ENCODE results near the gene TEKT2.

Gene TEKT2

DNA sequence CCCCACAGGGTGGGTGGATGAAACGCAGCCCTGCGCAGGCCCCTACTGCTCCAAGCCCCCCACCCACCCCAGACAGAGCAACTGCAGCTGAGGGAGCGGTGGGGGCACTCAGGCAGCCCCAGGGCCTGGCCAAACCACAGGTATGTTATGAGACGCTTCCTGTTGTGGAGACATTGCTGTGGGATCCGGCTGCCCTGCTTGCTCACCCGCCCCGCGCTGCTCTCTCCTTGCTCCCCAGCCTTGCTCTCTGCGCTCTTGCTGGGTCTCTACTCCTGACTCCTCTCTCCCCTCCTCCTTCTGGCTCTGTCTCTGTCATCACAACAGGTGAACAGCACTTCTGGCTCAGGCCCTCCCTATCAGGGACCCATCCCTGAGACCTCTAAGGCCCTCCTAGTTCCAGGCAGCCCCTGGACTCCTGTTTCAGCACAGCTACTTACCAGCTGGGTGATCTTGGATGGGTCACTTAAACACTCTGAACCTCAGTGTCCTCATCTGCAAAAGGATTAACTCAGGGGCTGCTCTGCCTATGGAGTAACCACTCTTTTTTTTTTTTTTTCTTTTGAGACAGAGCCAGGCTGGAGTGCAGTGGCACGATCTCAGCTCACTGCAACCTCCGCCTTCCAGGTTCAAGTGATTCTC lies 25.3 kb downstream of the TEKT2 start:
- DNase-seq = no peak

DNA sequence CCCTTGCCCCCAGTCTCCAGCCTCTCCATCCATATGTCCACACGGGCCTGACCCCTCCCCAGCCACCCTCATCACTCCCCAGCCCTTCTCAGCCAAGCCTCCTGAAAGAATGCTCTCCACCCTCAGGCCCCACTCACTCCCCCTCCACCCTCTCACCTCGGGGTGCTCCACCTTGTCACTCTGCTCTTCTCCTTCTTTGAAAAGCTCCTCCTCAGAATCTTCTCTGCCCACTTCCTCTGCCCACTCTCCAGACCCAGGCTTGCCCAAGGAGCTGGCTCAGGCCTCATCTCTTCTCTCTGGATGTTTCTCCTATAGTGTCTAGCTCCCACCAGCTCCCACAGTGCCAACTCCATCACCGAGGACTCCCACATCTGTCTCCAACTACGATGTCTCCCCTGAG lies 27.3 kb downstream of the TEKT2 start:
- no peak for DNase-seq

GRCh38 chr1:36112823-36113222 lies 28.9 kb downstream of the TEKT2 start:
- no peak for DNase-seq

GRCh38 chr1:36114371-36114770 lies 30.5 kb downstream of the TEKT2 start:
- no peak for DNase-seq

- no peak for DNase-seq
Observed at GRCh38 chr1:36115200-36115669, 31.3 kb downstream of the TEKT2 start.

- no peak for DNase-seq
Observed at GRCh38 chr1:36115931-36116330, 32.0 kb downstream of the TEKT2 start.

DNA sequence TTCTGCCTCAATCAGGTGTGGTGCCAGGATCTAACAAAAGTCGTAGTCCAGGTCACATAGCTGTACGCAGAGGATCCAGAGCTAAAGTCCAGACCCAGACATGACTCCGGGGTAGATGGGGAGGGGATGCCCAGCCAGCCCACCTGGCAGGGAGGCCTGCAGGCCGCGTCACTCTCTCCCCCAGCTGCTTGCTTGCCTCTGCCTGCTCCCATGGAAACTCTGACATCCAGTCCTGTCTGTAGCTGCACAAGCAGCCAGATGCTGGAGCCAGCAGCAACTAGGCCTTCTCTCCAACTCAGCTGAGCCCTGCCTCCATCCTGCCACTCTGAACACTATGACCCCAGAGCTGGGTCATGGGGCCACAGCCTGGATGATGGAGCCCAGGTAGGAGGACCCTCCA lies 33.0 kb downstream of the TEKT2 start:
- no peak for DNase-seq

DNA sequence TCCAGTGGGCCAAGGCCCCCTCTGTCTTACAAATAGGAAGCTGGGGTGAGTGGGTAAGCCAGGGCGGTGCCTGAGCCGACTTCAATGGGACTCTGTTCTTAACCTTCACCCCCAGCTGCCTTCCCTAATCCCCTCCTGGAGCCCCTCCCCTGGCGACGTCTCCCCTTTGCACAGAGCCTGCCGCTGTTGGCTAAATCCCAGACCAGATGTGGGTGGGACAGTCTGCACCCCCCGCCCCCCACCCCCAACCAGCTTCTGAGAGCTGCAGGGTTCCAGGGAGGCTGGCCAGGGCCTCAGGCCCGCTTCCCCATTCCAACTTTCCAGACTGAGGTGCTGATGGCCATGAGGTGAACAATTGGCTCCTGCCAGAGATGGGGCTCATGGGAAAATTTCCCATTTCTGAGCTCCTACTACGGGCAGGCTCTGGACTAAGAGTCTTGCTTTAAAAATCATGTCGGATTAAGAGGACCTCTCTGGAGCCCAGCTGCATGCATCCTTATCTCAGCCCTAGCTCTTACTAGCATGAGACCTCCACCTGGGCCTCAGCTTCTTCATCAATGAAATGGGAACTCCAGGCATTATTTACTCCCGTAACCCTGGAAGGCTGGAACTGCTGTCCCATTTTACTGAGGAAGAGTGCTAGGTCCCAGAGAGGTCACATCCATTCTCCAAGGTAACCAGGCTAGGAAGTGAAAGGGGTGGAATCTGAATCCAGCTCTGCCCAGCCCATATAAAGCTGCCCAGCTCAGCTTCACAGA lies 34.7 kb downstream of the TEKT2 start:
- no peak for DNase-seq

- no peak for DNase-seq
Observed at GRCh38 chr1:36119456-36119855, 35.6 kb downstream of the TEKT2 start.

DNA sequence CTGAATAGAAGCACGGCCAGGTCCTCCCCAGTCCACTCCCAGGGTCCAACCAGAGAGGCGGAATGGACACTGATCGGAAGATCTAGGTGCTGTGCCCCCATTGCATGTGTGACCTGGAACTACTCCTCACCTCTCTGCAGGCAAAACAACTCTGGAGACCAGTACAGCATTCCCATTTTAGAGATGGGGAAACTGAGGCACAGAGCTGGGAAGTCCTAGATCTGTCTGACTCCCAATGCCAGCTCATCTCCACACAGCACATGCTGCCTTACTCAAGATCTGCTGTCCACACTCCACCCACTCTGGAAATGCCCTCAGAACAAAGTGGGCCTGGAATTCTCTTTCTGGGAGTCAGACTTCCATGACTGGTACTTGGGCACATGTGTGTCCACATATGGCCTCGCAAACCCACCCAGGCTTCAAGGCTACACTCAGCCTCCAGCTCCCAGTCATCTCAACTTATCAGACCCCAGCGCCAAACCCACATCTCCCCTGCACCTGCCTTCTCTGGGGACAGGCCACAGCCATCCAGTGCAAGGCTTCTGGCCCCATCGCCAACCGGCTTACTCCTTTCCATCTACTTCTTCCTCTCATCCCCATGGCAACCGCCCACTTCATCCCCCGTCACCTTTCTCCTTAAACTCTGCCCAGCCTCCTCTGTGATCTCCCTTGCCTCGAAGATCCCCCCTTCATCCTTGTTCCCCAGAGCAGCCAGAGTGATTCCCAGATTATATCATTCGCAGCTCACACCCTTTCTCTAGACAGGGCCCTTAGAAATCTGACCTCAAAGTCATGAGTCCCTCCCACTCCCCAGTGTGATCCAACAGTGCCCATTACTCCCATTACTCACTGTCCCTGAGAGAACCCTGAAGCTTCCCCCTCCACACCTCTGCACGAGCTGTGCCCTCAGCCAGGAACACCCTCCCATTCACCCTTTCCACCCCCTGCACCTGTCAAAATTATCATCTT lies 38.5 kb downstream of the TEKT2 start:
- DNase-seq = no peak

GRCh38 chr1:36123356-36123755 lies 39.5 kb downstream of the TEKT2 start:
- no peak for DNase-seq

GRCh38 chr1:36124404-36125128 lies 40.7 kb downstream of the TEKT2 start:
- DNase-seq = no peak

- no peak for DNase-seq
Observed at GRCh38 chr1:36125129-36125991, 41.5 kb downstream of the TEKT2 start, which contains the start of gene COL8A2. Gene COL8A2, minus strand, starts transcription at chr1:36125222. Its CDS starts 24,980 bp downstream, at chr1:36100242.

DNA sequence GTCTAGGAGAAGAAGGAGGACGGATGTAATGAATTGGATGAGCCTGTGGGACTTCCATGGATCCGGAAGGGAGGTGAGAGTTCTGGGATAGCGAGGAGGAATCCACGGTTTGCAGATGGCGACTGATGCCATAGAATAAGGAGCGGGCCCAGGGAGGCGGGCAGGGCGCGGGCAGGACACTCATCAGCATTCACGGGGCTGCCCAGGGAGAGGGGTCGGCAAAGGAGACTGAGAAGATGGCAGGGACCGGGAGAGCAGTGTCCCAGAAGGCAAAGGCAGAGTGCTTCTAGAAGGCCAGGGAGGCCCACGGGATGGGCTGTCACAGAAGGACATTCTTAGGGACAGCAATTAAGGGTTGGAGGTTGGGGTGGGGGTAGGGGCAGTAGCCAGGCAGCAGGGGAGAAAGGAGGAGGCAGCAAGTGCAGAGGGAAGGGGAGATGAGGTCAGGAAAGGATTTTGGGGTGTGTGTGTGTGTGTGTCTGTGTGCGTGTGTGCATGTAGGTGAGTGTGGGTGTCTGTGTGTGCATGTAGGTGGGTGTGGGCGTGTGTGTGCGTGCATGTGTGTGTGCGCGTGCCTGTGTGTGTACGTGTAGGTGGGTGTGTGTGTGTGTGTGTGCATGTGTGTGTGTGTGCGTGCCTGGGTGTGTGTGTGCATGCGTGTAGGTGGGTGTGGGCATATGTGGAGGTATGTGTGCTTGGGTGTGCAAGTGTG lies 42.3 kb downstream of the TEKT2 start:
- no peak for DNase-seq

- no peak for DNase-seq
Observed at GRCh38 chr1:36126797-36127500, 43.1 kb downstream of the TEKT2 start.

- DNase-seq = no peak
Observed at GRCh38 chr1:36128126-36128904, 44.4 kb downstream of the TEKT2 start.

DNA sequence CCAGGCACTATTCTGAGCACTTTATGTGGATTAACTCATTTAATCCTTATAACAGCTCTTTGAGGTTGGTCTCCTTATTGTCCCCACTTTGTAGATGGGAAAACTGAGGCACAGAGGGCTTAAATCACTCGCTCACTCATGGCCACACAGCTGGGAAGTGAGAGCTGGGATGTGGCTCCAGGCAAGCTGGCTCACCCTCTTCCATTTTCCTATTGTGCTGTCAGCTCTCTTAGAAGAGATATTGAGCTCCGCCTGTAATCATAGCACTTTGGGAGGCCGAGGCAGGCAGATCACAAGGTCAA lies 45.0 kb downstream of the TEKT2 start:
- no peak for DNase-seq

DNA sequence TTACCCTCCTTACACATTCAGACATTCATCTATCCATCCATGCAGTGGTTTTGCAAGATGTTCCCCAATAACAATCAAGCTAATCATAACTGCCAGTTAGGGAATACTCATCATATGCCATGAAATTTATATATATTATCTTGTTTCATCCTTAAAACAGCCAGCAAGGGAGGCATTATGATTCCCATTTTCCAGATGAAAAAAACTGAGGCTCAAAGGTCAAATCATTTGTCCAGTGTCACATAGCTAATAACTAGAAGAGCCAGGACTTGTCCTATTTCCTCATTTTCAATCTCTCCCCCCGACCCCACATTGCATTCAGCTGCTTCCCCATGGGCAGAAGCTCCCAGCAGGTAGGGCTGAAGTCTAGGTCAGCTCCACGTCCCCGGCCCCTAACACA lies 48.1 kb downstream of the TEKT2 start:
- DNase-seq = no peak

DNA sequence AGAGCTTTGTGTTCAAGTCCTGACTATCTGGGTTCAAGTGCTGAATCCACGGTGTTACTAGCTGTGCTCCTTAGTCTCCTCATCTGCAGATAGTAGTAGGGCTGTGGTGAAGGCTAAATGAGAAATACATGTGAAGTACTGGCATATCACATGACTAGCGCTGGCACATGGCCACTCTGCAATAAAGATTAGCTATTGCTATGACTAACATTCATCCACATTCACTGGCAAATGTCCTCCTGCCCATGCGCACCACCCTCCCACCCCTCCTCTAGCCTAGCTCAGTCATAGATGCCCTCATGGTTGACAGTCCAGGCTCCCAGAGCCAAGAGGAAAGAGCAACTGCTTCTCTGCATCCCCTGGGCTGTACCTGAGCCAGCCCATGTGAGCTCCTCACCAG lies 49.6 kb downstream of the TEKT2 start:
- DNase-seq = no peak

DNA sequence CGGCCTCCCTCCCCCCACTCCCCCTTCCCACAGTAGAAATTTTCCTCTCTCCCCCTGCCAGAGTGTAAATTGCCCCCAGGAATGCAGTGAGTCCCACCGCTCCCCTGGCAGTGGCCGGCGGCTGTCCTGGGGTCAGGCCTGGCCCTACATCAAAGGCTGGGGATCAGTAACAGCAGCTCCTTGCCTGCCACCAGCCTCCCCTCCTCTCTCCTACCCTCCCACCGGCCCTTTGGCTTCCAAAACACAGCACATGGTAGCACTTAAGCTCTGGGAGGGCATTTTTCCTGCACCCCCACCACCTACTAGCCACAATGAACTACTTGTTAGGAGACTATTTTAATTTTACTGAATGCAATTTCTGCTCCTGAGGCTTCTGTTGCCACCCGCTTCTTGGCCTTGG lies 50.1 kb downstream of the TEKT2 start:
- no peak for DNase-seq

Measured in NCI-H1105 (cell line).